GM21737 (cell line): ENCODE measurements around the gene MAEA.

Source experiments
- ATAC-seq: cut with Tn5 transposase; IDR thresholded peaks from one replicate; pipeline ENCODE4 v1.9.1; 2021; ENCODE audit warnings: mild to moderate bottlenecking, moderate library complexity; ENCODE audit not compliant: unreplicated experiment

Gene MAEA

DNA sequence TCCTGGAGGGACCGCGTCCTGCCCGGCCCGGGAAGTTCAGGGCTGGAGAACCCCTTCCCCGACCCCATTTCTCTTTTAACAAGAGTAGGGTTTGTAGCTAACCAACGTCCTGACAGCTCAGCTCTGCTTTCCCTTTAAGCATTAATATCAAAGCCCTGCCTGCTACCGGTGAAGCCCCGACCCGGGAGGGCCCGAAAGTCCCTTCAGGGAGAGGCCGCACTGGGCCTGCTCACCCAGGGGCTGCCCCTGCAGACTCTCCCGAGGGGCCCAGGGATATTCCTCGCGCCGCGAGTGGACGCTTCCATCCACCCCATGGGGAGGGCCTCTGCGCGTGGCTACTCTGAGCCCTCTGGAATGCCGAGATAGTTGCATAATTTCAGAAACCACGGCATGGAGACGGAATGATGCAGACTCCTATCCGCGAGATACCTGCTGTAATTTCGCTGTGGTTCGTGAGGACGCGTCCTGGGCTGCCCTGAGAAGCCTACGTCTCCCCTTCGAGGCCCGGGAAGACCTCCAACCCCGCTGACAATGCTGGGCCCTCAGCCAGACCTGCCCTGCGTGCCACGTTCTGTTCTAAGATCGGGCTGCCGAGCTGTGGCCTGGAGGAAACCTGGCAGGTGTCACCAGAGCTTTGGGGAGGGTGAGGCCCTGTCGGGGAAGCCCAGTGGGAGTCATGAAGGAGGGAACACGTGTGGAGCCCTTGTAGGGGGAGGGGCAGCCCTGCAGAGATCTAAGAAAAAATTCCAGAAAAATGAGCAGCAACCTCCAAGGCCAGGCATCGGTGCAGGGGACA, 39.8 kb upstream of the MAEA start:
- ATAC-seq = no peak

DNA sequence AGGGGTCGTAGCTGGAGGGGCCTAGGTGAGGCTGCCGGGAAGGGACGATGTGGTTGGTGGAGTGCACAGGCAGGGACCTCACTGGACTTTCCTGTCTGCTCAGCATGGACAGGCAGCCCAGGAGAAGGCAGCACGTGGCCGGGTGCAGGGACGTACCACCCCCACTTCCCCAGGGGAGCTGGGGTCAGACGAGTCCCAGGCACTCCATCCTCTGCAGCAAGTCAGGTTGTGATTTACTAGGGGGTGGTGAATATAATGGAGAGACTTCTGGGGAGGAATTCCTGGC, 39.2 kb upstream of the MAEA start:
- ATAC-seq = no peak

DNA sequence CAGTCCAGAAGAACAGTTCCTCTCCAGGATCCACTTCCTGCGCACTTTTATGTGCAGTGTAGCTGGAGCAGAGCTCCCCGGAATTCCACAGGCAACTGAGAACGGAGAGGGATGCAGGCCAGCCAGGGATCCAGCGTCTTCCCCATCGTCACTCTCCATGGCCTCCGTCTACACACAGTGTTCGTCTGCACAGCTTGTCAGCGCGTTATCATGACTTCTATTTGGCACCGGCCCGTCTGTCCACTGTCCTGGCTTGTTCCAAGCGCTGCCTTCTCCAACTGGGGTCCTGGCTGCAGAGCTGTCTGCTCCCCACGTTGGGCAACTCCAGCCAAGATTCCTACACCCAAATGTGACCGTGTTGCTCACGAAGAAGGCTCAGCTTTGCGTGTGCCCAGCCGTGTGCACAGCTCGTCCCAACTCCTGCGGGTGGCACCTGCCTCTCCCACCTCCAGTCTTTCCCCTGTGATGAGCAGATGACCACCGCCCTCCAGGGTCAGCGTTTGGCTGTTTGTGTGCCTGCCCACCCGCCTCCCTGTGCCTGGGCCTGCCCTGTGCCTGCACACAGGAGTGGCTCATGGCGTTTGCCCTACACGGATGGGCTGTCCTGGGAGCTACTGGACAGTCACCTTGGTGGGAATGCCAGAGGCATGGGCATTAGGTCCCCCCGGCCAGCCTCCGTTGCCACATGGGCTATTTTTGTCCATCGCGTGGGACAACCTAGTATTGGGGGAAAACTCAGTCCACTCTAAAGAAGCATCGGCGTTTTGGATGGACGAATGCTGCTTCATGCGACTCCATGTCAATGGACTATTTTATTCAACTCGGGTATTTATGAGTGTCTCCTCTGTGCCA, 38.5 kb upstream of the MAEA start:
- ATAC-seq = no peak

DNA sequence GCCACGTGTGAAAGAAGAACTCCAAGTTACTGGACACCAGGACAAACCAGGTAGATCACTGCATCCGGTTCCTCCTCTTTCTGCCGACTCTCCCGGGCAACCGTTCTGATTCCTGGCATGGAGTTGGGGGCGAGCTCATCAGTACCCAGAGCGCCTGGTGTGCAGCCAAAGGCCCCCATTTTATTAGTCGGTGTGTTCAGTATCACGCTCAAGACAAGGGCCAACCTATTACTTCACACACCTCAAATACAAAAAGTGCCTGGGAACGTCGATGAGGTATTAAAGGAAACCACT, 38.0 kb upstream of the MAEA start:
- ATAC-seq = no peak

DNA sequence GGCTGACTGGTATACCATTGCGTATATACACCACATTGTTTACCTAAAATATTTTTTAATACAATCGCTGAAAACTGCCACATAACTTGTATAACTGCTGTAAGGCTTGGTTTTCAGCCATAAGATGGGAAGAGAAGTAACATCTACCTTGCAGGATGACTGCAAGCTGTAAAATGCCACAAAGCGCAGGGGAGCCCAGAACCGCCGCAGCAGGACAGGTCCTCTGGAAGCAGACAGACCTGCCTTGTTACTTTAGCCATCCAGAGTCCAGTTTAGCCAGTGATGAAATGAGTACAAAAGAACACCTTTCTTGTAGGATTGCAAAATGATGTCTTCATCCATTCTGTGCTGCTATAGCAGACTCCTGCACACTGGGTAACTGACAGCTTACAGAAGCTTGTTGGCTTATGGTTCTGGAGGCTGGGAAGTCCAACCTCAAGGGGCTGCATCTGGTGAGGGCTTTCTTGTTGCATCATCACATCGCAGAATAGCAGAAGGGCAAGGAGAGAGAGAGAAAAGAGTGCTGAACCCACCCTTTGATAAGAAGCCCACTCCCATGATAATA, 36.7 kb upstream of the MAEA start:
- no peak for ATAC-seq

GRCh38 chr4:1253831-1254230, 35.9 kb upstream of the MAEA start:
- ATAC-seq = no peak

- ATAC-seq = no peak
These were observed 34.5 kb upstream of the MAEA start for GRCh38 chr4:1255151-1255550.

DNA sequence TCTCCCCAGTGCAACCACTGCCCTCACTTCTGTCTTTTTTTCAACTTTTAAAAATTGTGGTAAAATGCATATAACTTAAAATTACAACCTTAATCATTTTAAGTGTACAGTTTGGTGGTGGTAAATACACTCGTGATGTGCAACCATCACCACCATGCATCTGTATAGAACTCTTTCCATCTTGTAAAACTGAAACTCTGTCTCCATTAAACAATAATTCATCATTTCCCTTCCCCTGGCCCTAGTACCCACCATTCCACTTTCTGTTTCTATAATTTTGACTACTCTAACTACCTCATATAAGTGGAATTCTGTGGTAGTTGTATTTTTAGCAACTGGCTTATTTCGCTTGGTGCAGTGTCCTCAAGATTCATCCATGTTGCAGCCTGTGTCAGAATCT, 34.0 kb upstream of the MAEA start:
- no peak for ATAC-seq

DNA sequence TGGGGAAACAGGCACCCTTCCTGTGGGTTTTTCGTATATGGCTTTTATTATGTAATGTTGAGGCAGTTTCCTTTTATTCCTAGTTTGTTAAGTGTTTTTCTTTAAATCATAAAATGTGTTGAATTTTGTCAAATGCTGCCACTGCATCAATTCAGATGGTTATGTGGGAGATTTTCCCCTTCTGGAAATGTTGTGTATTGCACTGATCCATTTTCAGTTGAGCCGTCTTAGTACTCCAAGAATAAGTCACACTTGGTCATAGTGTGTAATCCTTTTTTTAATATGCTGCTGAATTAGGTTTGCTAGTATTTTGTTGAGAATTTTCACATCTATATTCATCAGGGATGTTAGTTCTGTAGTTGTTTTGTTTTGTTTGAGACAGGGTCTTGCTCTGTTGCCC, 31.2 kb upstream of the MAEA start:
- ATAC-seq = no peak

DNA sequence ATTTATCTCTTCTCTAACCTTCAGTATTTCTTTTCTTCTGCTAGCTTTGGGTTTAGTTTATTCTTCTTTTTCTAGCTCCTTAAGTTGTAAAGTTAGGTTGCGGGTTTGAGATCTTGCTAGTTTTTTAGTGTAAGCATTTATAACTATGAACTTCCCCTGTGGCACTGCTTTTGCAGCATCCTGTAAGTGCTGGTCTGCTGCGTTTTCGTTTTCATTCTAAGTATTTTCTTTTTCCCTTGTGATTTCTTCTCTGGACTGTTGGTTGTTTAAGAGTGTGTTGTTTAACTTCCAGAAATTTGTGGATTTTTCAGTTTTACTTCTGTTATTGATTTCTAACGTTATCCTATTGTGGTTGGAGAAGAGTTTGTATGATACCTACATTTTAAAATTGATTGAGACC, 29.7 kb upstream of the MAEA start:
- no peak for ATAC-seq

DNA sequence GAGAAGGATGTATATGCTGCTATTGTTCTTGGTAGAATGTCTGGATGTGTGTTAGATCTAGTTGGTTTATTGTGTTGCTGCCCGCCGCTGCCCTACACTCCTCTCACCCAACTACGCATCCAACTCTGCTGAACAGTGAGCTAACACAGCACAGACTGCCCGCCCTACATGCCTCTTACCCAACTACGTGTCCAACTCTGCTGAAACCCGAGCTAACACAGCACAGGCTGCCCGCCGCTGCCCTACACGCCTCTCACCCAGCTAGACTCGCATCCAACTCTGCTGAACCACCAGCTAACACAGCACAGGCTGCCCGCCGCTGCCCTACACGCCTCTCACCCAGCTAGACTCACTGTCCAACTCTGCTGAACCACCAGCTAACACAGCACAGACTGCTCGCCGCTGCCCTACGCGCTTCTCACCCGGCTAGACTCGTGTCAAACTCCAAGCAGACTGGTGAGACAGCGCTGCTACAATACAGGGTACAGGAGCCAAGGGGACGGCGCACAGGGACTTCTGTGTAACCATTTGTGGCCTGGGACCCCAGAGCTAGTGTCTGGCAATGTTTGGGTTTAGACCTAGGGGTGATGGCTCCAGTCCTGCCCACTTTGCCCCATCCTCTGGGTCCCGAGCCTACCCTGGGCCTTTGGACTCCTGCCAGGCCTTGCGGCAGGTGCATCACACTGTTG, 29.1 kb upstream of the MAEA start:
- no peak for ATAC-seq

DNA sequence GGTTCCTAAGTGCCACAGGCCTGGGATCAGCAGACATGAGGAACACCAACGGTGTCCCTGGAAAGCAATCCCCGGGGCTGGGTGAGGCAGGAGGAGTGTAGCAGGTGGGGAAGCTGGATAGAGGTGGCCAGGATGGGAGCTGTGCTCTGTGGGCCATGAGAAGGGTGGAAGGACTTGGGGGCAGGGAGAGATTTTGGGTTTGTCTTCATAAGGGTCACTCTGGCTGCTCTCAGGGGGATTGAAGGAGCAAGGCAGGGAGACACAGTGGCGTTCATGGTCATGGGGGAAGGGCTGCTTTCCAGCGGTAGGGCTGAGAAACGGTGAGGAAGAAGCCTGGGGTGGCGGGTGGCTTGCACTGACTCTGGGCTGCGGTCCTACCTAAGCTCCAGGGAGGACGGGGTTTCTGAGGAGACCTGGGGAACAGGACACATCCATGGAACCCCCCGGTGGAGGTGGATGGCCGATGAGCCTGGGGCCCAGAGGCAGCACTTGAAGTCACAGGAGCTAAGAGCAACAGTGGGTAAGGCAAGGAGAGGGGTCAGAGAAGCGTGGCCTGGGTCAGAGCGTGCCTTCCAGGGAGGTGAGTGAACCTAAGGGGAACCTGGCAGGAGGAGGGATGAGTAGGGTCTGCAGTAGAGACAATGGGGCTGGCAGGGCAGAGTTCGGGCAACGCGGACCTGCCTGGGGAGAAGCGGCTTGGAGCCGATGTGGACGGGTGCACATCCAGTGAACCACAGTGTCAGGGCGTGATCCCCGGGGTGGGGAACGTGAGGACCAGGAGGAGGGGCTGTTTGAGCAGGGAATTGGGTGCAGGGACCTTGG, 28.4 kb upstream of the MAEA start:
- ATAC-seq = no peak

GRCh38 chr4:1264942-1265341, 24.7 kb upstream of the MAEA start:
- no peak for ATAC-seq

- no peak for ATAC-seq
These were observed 24.3 kb upstream of the MAEA start for GRCh38 chr4:1265351-1265750.

- ATAC-seq = no peak
These were observed 22.6 kb upstream of the MAEA start for GRCh38 chr4:1266881-1267763.

DNA sequence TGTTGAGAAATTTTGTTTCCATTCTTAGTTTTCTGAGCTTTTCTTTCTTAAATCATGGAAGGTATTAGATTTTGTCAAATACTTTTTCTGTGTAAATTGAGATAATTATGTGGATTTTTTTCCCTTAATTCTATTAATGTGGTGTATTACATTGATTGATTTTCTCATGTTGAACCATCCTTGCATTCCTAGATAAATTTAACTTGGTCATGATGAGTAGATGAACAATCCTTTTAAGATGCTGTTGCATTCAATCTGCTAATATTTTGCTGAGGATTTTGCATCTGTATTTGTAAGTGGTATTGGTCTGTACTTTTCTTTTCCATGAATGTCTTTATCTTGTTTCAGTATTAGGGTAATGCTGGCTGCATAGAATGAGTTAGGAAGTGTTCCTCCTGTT, 20.5 kb upstream of the MAEA start:
- ATAC-seq = no peak

GRCh38 chr4:1271686-1272085, 18.0 kb upstream of the MAEA start:
- no peak for ATAC-seq

- ATAC-seq = no peak
These were observed 14.8 kb upstream of the MAEA start for GRCh38 chr4:1274871-1275270.

- ATAC-seq = no peak
These were observed 12.7 kb upstream of the MAEA start for GRCh38 chr4:1276984-1277383.
